ENCODE results near the gene KRT83.

GRCh38 chr12:52346593-52346992 is 25.4 kb upstream of the KRT83 start:
- TF ChIP-seq CTCF (conservative IDR thresholded peaks at IDR 0.05; ENCODE audit: low read length): no peak
- TF ChIP-seq EZH2phosphoT487 (IDR thresholded peaks at IDR 0.05; ENCODE audit: borderline replicate concordance): no peak

Data from Loucy (cell line).